HepG2 (cell line): ENCODE results near the gene OR2K2. TPM values are rescaled to one million over a fixed set of nuclear protein-coding genes. Genes with fewer than 3 reads are reported as not detected.

ENCODE experiments used
- ATF2 ChIP-seq: sonication (generic); formaldehyde crosslinking; IDR thresholded peaks from 2 replicates; pipeline ENCODE4 v1.4.0; 2020; ENCODE audit warnings: missing genetic modification reagents
- FOXK2 ChIP-seq: fragments of 450-650 bp; IDR thresholded peaks from 2 replicates; pipeline ENCODE4 v1.6.1; 2016
- FOXP1 ChIP-seq, 2 experiments: fragments of 450-650 bp in 1 of 2; IDR thresholded peaks; 2 replicates each; pipeline ENCODE4 v1.6.1; 2017 to 2018; ENCODE audit warnings: antibody characterized with exemption in 1 of 2
- HMG20B ChIP-seq: conservative IDR thresholded peaks from 2 replicates; pipeline ENCODE4 v1.6.1; 2016; ENCODE audit warnings: missing genetic modification reagents, missing compliant biosample characterization
- KAT7 ChIP-seq: IDR thresholded peaks from 2 replicates; pipeline ENCODE4 v1.6.1; 2018; ENCODE audit warnings: borderline replicate concordance, missing compliant biosample characterization
- MED1 ChIP-seq: sonication (generic); formaldehyde crosslinking; IDR thresholded peaks from 2 replicates; pipeline ENCODE4 v1.4.0; 2020; ENCODE audit warnings: missing genetic modification reagents
- SETDB1 ChIP-seq: sonication (generic); formaldehyde crosslinking; IDR thresholded peaks from 2 replicates; pipeline ENCODE4 v1.5.1; 2020; ENCODE audit warnings: missing genetic modification reagents, mild to moderate bottlenecking, borderline replicate concordance
- SOX5 ChIP-seq: IDR thresholded peaks from 2 replicates; pipeline ENCODE4 v1.6.1; 2016; ENCODE audit warnings: borderline replicate concordance
- USF2 ChIP-seq, 2 experiments: sonication (generic) in 1 of 2; formaldehyde crosslinking in 1 of 2; IDR thresholded peaks; 2 replicates each; pipeline versions ENCODE4 v1.5.1 to v1.6.1; 2011 to 2020; ENCODE audit warnings: borderline replicate concordance in 1 of 2, low read depth in 1 of 2, low read length in 1 of 2, mild to moderate bottlenecking in 1 of 2, missing genetic modification reagents in 1 of 2, moderate library complexity in 1 of 2
- ZBTB40 ChIP-seq, 2 experiments: fragments of 450-650 bp in 1 of 2; sonication (generic) in 1 of 2; formaldehyde crosslinking in 1 of 2; IDR thresholded peaks; 2 replicates each; pipeline versions ENCODE4 v1.6.1 to v1.8.0; 2016 to 2022; ENCODE audit warnings: antibody characterized with exemption in 1 of 2, mild to moderate bottlenecking in 1 of 2, missing genetic modification reagents in 1 of 2
- ZFP36 ChIP-seq: fragments of 150-350 bp; IDR thresholded peaks from 2 replicates; pipeline ENCODE4 v1.6.1; 2018; ENCODE audit warnings: borderline replicate concordance, low read length, low read depth; ENCODE audit not compliant: partially characterized antibody
- ZKSCAN8 ChIP-seq: IDR thresholded peaks from 2 replicates; pipeline ENCODE4 v1.6.1; 2016; ENCODE audit warnings: borderline replicate concordance, missing genetic modification reagents, missing compliant biosample characterization
- ZNF3 ChIP-seq: IDR thresholded peaks from 2 replicates; pipeline ENCODE4 v1.7.0; 2017; ENCODE audit warnings: inconsistent platforms
- ZNF331 ChIP-seq: sonication (generic); formaldehyde crosslinking; IDR thresholded peaks from 2 replicates; pipeline ENCODE4 v1.4.0; 2020; ENCODE audit warnings: missing genetic modification reagents
- polyA plus RNA-seq, 8 experiments: library from polyadenylated mRNA; depleted of rRNA in 3 of 8; stranded (reverse) in 7 of 8; unstranded in 1 of 8; fragments of >200 nt; fragmentation: Illumina TruSeq in 4 of 8; extraction: Trizol in 4 of 8; gene quantifications; 2 replicates each; pipeline versions ENCODE4 v1.2.1 to v1.2.3, GENCODE V29; 2011 to 2016; ENCODE audit warnings: low read depth in 4 of 8, missing spikeins in 1 of 8, mixed read lengths in 1 of 8; ENCODE audit not compliant: insufficient read depth in 1 of 8
- total RNA-seq, 5 experiments: library from RNA; depleted of rRNA; stranded (reverse); fragments of >200 nt; fragmentation: Illumina TruSeq; extraction: Trizol; gene quantifications; 2 replicates each; pipeline ENCODE4 v1.2.3, GENCODE V29; 2016; ENCODE audit warnings: low read depth in 1 of 5
- TF ChIP-seq, protein P1 (sequence below): IDR thresholded peaks from 2 replicates; pipeline ENCODE4 v1.6.1; 2016

The OR2K2 gene
- total and polyA plus RNA-seq, 2 of the 13 experiments (the other 11 are each of a cell fraction or from before 2014, with no cell fraction given) = not detected

DNA sequence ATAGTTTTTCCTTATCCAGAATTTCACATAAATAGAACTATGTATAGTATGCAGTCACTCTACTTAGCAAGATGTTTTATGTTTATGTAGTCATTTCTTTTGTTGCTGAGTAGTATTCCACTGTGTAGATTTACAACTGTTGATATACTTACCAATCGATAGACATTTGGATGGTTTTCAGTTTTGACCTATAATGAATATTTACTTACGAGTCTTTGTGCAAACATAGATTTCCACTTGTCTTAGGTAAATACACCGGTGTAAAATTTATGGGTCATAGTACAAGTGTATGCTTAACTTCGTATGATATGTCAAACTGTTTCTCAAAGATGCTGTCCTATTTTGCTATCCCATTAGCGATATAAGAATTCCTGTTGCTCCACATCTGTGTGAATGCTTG is 19.7 kb upstream of the OR2K2 start (continued):
- TF ChIP-seq, protein P1, sequence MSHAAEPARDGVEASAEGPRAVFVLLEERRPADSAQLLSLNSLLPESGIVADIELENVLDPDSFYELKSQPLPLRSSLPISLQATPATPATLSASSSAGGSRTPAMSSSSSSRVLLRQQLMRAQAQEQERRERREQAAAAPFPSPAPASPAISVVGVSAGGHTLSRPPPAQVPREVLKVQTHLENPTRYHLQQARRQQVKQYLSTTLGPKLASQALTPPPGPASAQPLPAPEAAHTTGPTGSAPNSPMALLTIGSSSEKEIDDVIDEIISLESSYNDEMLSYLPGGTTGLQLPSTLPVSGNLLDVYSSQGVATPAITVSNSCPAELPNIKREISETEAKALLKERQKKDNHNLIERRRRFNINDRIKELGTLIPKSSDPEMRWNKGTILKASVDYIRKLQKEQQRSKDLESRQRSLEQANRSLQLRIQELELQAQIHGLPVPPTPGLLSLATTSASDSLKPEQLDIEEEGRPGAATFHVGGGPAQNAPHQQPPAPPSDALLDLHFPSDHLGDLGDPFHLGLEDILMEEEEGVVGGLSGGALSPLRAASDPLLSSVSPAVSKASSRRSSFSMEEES = peak; percentile 58; the same call in 1 of the 2 replicates
- TF ChIP-seq USF2 (IDR thresholded peaks at IDR 0.05; ENCODE audit: low read depth, low read length) = no peak
- TF ChIP-seq USF2 (CRISPR knock-in tag; IDR thresholded peaks at IDR 0.05; ENCODE audit: borderline replicate concordance) = no peak
- no peak for TF ChIP-seq KAT7 (CRISPR knock-in tag)
- TF ChIP-seq ZNF331 (CRISPR knock-in tag) = no peak
- TF ChIP-seq HMG20B (CRISPR knock-in tag) = peak; percentile 99
- peak; percentile 58; the same call in 1 of the 2 replicates for TF ChIP-seq ATF2 (CRISPR knock-in tag)
- TF ChIP-seq MED1 (CRISPR knock-in tag) = peak; percentile 41
- no peak for TF ChIP-seq ZBTB40 (IDR thresholded peaks at IDR 0.05)
- no peak for TF ChIP-seq ZBTB40 (CRISPR knock-in tag; IDR thresholded peaks at IDR 0.05)
- peak; percentile 82; the same call in 1 of the 2 replicates for TF ChIP-seq SOX5 (CRISPR knock-in tag)
- TF ChIP-seq FOXK2 = 0 out of 2 replicates have a peak, but pooled peaks have one; percentile 17
- TF ChIP-seq FOXP1 (IDR thresholded peaks at IDR 0.05) = peak; percentile 55; the same call in 1 of the 2 replicates
- TF ChIP-seq FOXP1 (CRISPR knock-in tag; IDR thresholded peaks at IDR 0.05) = peak; percentile 95
- TF ChIP-seq ZFP36 = peak; percentile 76
- peak; percentile 32; the same call in 1 of the 2 replicates for TF ChIP-seq ZNF3 (CRISPR knock-in tag)
- no peak for TF ChIP-seq SETDB1 (CRISPR knock-in tag)
- 0 out of 2 replicates have a peak, but pooled peaks have one; percentile 28 for TF ChIP-seq ZKSCAN8 (CRISPR knock-in tag)
